ENCODE results near the gene PPP6R2. TPM values are rescaled to one million over a fixed set of nuclear protein-coding genes. Genes with fewer than 3 reads are reported as not detected.
"Not testable (repeated sequence)": the region's sequence is repeated elsewhere in the genome, so short reads cannot be mapped to it uniquely, and the experiment has no call there.

Gene PPP6R2
- total RNA-seq, 2 donors from 2014 or later = 44.6 to 61.0 TPM

- intact Hi-C loops (cut with DNase I, micrococcal nuclease) = loop anchor here in 1 of 2 donors (10.0 kb wide), 1 partner anchor 52 kb away; the partner anchor contains the start of gene MAPK11
- peak; percentile 62 to 82 for DNase-seq
- ATAC-seq = peak; percentile 90
Measured at GRCh38 chr22:50326956-50327710, 16.0 kb upstream of the PPP6R2 start, which contains the start of gene DENND6B. TSS of gene DENND6B (minus strand) at chr22:50327012. CDS start at chr22:50326988, 24 bp downstream.

- no peak for ATAC-seq
- intact Hi-C loops (cut with DNase I, micrococcal nuclease) = loop anchor here in 1 of 2 donors (10.0 kb wide), 1 partner anchor 53 kb away; the partner anchor contains the start of gene MAPK11
- DNase-seq = no peak
Measured at GRCh38 chr22:50327711-50328019, 15.5 kb upstream of the PPP6R2 start.

GRCh38 chr22:50329236-50329635 lies 13.9 kb upstream of the PPP6R2 start:
- intact Hi-C loops (cut with DNase I, micrococcal nuclease) = loop anchor here in 1 of 2 donors (10.0 kb wide), 1 partner anchor 54 kb away; the partner anchor contains the start of gene MAPK11
- ATAC-seq = no peak
- no peak for DNase-seq

GRCh38 chr22:50334433-50334832 lies 8.7 kb upstream of the PPP6R2 start:
- DNase-seq; ATAC-seq; intact Hi-C loops (cut with DNase I, micrococcal nuclease): not testable (repeated sequence)

GRCh38 chr22:50337262-50338041 lies 5.7 kb upstream of the PPP6R2 start:
- intact Hi-C loops (cut with DNase I, micrococcal nuclease) = no loop called here
- no peak for ATAC-seq
- no peak for DNase-seq

GRCh38 chr22:50338042-50338573 lies 5.0 kb upstream of the PPP6R2 start:
- intact Hi-C loops (cut with DNase I, micrococcal nuclease) = no loop called here
- ATAC-seq (no peak), DNase-seq (no peak)

GRCh38 chr22:50338860-50339462 lies 4.2 kb upstream of the PPP6R2 start:
- ATAC-seq (no peak), DNase-seq (no peak)
- intact Hi-C loops (cut with DNase I, micrococcal nuclease) = no loop called here

GRCh38 chr22:50339945-50340879 lies 2.9 kb upstream of the PPP6R2 start:
- intact Hi-C loops (cut with DNase I, micrococcal nuclease) = loop anchor here in 1 of 2 donors (5.0 kb wide), 1 partner anchor 88 kb away; the partner anchor contains the start of gene HDAC10
- no peak for DNase-seq
- no peak for ATAC-seq

GRCh38 chr22:50341977-50342650 lies 1.0 kb upstream of the PPP6R2 start:
- peak; percentile 84 to 92 for DNase-seq
- intact Hi-C loops (cut with DNase I, micrococcal nuclease) = loop anchor here in 1 of 2 donors (5.0 kb wide), 1 partner anchor 90 kb away; the partner anchor contains the start of gene HDAC10

GRCh38 chr22:50343541-50343935 lies 411 bp downstream of the PPP6R2 start:
- DNase-seq (no peak), ATAC-seq (no peak)
- intact Hi-C loops (cut with DNase I, micrococcal nuclease) = loop anchor here in 1 of 2 donors (5.0 kb wide), 1 partner anchor 91 kb away; the partner anchor contains the start of gene HDAC10

More at GRCh38 chr22:50341977-50342650, 1.0 kb upstream of the PPP6R2 start:
- peak; percentile 75 for ATAC-seq

GRCh38 chr22:50346470-50346869 lies 3.3 kb downstream of the PPP6R2 start:
- ATAC-seq (no peak), DNase-seq (no peak)
- intact Hi-C loops (cut with DNase I, micrococcal nuclease) = no loop called here

GRCh38 chr22:50347157-50347556 lies 4.0 kb downstream of the PPP6R2 start:
- ATAC-seq = no peak
- intact Hi-C loops (cut with DNase I, micrococcal nuclease) = no loop called here
- no peak for DNase-seq

- ATAC-seq (no peak), DNase-seq (no peak)
- intact Hi-C loops (cut with DNase I, micrococcal nuclease) = no loop called here
Measured at GRCh38 chr22:50348058-50348457, 4.9 kb downstream of the PPP6R2 start.

- DNase-seq = no peak
- intact Hi-C loops (cut with DNase I, micrococcal nuclease) = no loop called here
- ATAC-seq = no peak
Measured at GRCh38 chr22:50356186-50356585, 13.1 kb downstream of the PPP6R2 start.

- DNase-seq (no peak), ATAC-seq (no peak)
- intact Hi-C loops (cut with DNase I, micrococcal nuclease) = no loop called here
Measured at GRCh38 chr22:50357222-50357621, 14.1 kb downstream of the PPP6R2 start.

GRCh38 chr22:50357756-50358155 lies 14.6 kb downstream of the PPP6R2 start:
- no peak for DNase-seq
- no peak for ATAC-seq
- intact Hi-C loops (cut with DNase I, micrococcal nuclease) = no loop called here

GRCh38 chr22:50360578-50360977 lies 17.5 kb downstream of the PPP6R2 start:
- intact Hi-C loops (cut with DNase I, micrococcal nuclease) = no loop called here
- ATAC-seq (no peak), DNase-seq (no peak)
